NB4 (cell line): ENCODE measurements around the gene TMEM217.
A peak's percentile ranks its signal among the peaks of the same experiment; 100 is the strongest.

Experiments
- DNase-seq: peaks from one replicate; pipeline ENCODE4 v3.0.0; 2010; ENCODE audit warnings: low read depth
- H3K4me3 ChIP-seq: one replicate; pipeline ENCODE4 v1.5.1; 2011; ENCODE audit warnings: mild to moderate bottlenecking, low read depth, low read length, moderate library complexity
- CTCF ChIP-seq: IDR thresholded peaks from one replicate; pipeline ENCODE4 v1.5.1; 2012; ENCODE audit warnings: low read depth, low read length
- MAX ChIP-seq: IDR thresholded peaks from 2 replicates; pipeline ENCODE4 v1.6.1; 2011; ENCODE audit warnings: low read depth, low read length
- MYC ChIP-seq: IDR thresholded peaks from 2 replicates; pipeline ENCODE4 v1.6.1; 2011; ENCODE audit warnings: low read depth, low read length
- POLR2A ChIP-seq: IDR thresholded peaks from 2 replicates; pipeline ENCODE4 v1.6.1; 2011; ENCODE audit warnings: mild to moderate bottlenecking; ENCODE audit not compliant: insufficient read length; ENCODE audit errors: extremely low read depth

The TMEM217 gene

GRCh38 chr6:37208793-37209192, 49.2 kb downstream of the TMEM217 start:
- no peak for TF ChIP-seq CTCF
- no peak overlapping the region for H3K4me3 ChIP-seq
- DNase-seq: no peak

- TF ChIP-seq MAX (peak; percentile 24; the same call in 1 of the 2 replicates), MYC (no peak), CTCF (peak; percentile 88), POLR2A (no peak)
- DNase-seq: peak; percentile 85
Observed at GRCh38 chr6:37207903-37208456, 50.0 kb downstream of the TMEM217 start.

GRCh38 chr6:37206622-37207021, 51.3 kb downstream of the TMEM217 start:
- H3K4me3 ChIP-seq: no peak overlapping the region
- no peak for DNase-seq
- TF ChIP-seq MYC: no peak
- TF ChIP-seq CTCF: no peak
- TF ChIP-seq POLR2A: no peak
- no peak for TF ChIP-seq MAX

More at GRCh38 chr6:37207903-37208456, 50.0 kb downstream of the TMEM217 start:
- no peak overlapping the region for H3K4me3 ChIP-seq

- no peak for TF ChIP-seq CTCF
- TF ChIP-seq POLR2A: no peak
- no peak overlapping the region for H3K4me3 ChIP-seq
- no peak for DNase-seq
Observed at GRCh38 chr6:37205997-37206340, 52.0 kb downstream of the TMEM217 start.

GRCh38 chr6:37205175-37205996, 52.6 kb downstream of the TMEM217 start:
- no peak overlapping the region for H3K4me3 ChIP-seq
- no peak for DNase-seq
- TF ChIP-seq CTCF (no peak), POLR2A (no peak), MYC (no peak), MAX (no peak)
